CD4-positive, alpha-beta T cell treated with Interleukin-17A for 1 hour (primary cell): ENCODE results near the gene GPBAR1.

Experiments used
- DNase-seq: peaks from one replicate; pipeline ENCODE4 v3.0.0-alpha.2; 2020

Gene GPBAR1

GRCh38 chr2:218245214-218245613, 15.6 kb upstream of the GPBAR1 start:
- DNase-seq = no peak

- no peak for DNase-seq
Observed at GRCh38 chr2:218249691-218250090, 11.1 kb upstream of the GPBAR1 start.

- DNase-seq = no peak
Observed at GRCh38 chr2:218252509-218253231, 8.1 kb upstream of the GPBAR1 start.

- DNase-seq = no peak
Observed at GRCh38 chr2:218253232-218253625, 7.6 kb upstream of the GPBAR1 start.

GRCh38 chr2:218255446-218255845, 5.4 kb upstream of the GPBAR1 start:
- no peak for DNase-seq

GRCh38 chr2:218256612-218257350, 4.0 kb upstream of the GPBAR1 start:
- DNase-seq = no peak

- DNase-seq = peak; percentile 83
Observed at GRCh38 chr2:218257390-218257981, 3.3 kb upstream of the GPBAR1 start.

GRCh38 chr2:218259099-218259961, 1.5 kb upstream of the GPBAR1 start:
- DNase-seq = no peak

GRCh38 chr2:218260166-218260565, 649 bp upstream of the GPBAR1 start:
- no peak for DNase-seq

- DNase-seq = no peak
Observed at GRCh38 chr2:218261423-218262236, 815 bp downstream of the GPBAR1 start.

GRCh38 chr2:218262237-218262600, 1.4 kb downstream of the GPBAR1 start:
- DNase-seq = no peak

GRCh38 chr2:218262631-218263586, 2.1 kb downstream of the GPBAR1 start:
- DNase-seq = no peak

- peak; percentile 33 for DNase-seq
Observed at GRCh38 chr2:218263817-218264641, 3.2 kb downstream of the GPBAR1 start.

GRCh38 chr2:218264773-218265561, 4.2 kb downstream of the GPBAR1 start:
- no peak for DNase-seq

- no peak for DNase-seq
Observed at GRCh38 chr2:218265626-218266025, 4.8 kb downstream of the GPBAR1 start.

GRCh38 chr2:218266316-218266979, 5.6 kb downstream of the GPBAR1 start:
- no peak for DNase-seq

- DNase-seq = no peak
Observed at GRCh38 chr2:218267259-218267658, 6.4 kb downstream of the GPBAR1 start.

GRCh38 chr2:218269900-218270720, 9.3 kb downstream of the GPBAR1 start, which contains the start of the genes AAMP and PNKD:
Gene AAMP, minus strand, starts transcription at chr2:218270137. Its CDS starts 51 bp downstream, at chr2:218270086.
Gene PNKD, plus strand, starts transcription at chr2:218270519. Its CDS starts 17 bp downstream, at chr2:218270536.
- peak; percentile 100 for DNase-seq
